Natural killer cell (primary cell): Measurements from ENCODE around the gene POLR3GL. TPM values are rescaled to one million over a fixed set of nuclear protein-coding genes. Genes with fewer than 3 reads are reported as not detected.

Experiments used
- ATAC-seq, 3 donors: fragments of 150-1000 bp in 2 of 3; fragments of 200-7000 bp in 1 of 3; cut with Tn5 transposase; 1 replicate in 1 of 3; 2 replicates in 2 of 3; pipeline ENCODE4 v1.10.0; 2021; ENCODE audit warnings: mild to moderate bottlenecking in 2 of 3, moderate library complexity in 2 of 3
- DNase-seq, 2 donors: peaks; one replicate each; pipeline versions ENCODE4 v3.0.0 to v3.0.0-alpha.2; 2013 to 2021; ENCODE audit warnings: mixed read lengths in 1 of 2
- H3K27ac ChIP-seq: one replicate; pipeline ENCODE4 v1.5.1; 2013; ENCODE audit warnings: mild to moderate bottlenecking, low read length
- H3K27me3 ChIP-seq: one replicate; pipeline ENCODE4 v1.6.1; 2013; ENCODE audit warnings: low read length; ENCODE audit not compliant: control insufficient read depth, insufficient read depth
- H3K36me3 ChIP-seq: one replicate; pipeline ENCODE4 v1.6.1; 2013; ENCODE audit warnings: low read length; ENCODE audit not compliant: control insufficient read depth, insufficient read depth
- H3K4me1 ChIP-seq: one replicate; pipeline ENCODE4 v1.6.1; 2013; ENCODE audit warnings: low read length; ENCODE audit not compliant: control insufficient read depth, insufficient read depth
- H3K4me3 ChIP-seq: one replicate; pipeline ENCODE4 v1.5.1; 2013; ENCODE audit warnings: low read length
- H3K9me3 ChIP-seq: one replicate; pipeline ENCODE4 v1.6.1; 2013; ENCODE audit warnings: low read length; ENCODE audit not compliant: control insufficient read depth, insufficient read depth
- H3K27ac Mint-ChIP-seq, 2 donors: one replicate each; pipeline ENCODE4 v1.8.0; 2022; ENCODE audit warnings: mild to moderate bottlenecking in 2 of 2, mixed read lengths in 2 of 2, moderate library complexity in 1 of 2
- H3K27me3 Mint-ChIP-seq, 2 donors: one replicate each; pipeline ENCODE4 v1.8.0; 2022; ENCODE audit warnings: low read depth in 2 of 2, mixed read lengths in 2 of 2
- H3K36me3 Mint-ChIP-seq: one replicate; pipeline ENCODE4 v1.8.0; 2022; ENCODE audit warnings: mixed read lengths
- H3K4me1 Mint-ChIP-seq, 2 donors: one replicate each; pipeline ENCODE4 v1.8.0; 2022; ENCODE audit warnings: mixed read lengths in 2 of 2
- H3K4me3 Mint-ChIP-seq: one replicate; pipeline ENCODE4 v1.8.0; 2022; ENCODE audit warnings: mild to moderate bottlenecking, moderate library complexity, mixed read lengths
- H3K9me3 Mint-ChIP-seq, 2 donors: one replicate each; pipeline ENCODE4 v1.8.0; 2022; ENCODE audit warnings: mixed read lengths in 2 of 2
- CTCF ChIP-seq: fragments of 200-600 bp; IDR thresholded peaks from one replicate; pipeline ENCODE4 v1.8.0; 2022; ENCODE audit warnings: antibody characterized with exemption
- WGBS: methylation state at CpG from one replicate; pipeline ENCODE4 v1.1.7; 2013; ENCODE audit warnings: missing lambda C conversion rate; ENCODE audit not compliant: insufficient coverage; 5-methylcytosine and 5-hydroxymethylcytosine counted together
- intact Hi-C: fragments of 100-400 bp; cut with micrococcal nuclease; formaldehyde crosslinking; loops from one replicate; pipeline ENCODE4 v1.14.2; 2022
- total RNA-seq, 4 donors: library from RNA; stranded (reverse); fragments of 120-200 nt in 1 of 4; gene quantifications; one replicate each; pipeline versions ENCODE4 v1.2.3 to v1.2.4, GENCODE V29; 2013 to 2022

The POLR3GL gene
- total RNA-seq, 3 donors from 2014 or later (not counting 1 experiment from before 2014, with no cell fraction given): 34.9 to 37.5 (median 37.4) TPM

- peaks cover 42 to 47% of the 10 kb centered on the region in 2 donors for H3K4me1 Mint-ChIP-seq
- intact Hi-C loops: loop anchor here (5.0 kb wide), 3 partner anchors 37 to 72 kb away; partner anchors contain the start of genes ANKRD34A, POLR3GL and RBM8A
- WGBS: 31% methylated on average over 5 of the region's 5 CpGs
- Histone ChIP-seq H3K4me3 (peak overlapping the region; percentile 13), H3K27me3 (no peaks in the 10 kb centered on the region), H3K9me3 (no peaks in the 10 kb centered on the region), H3K36me3 (peaks cover 13% of the 10 kb centered on the region), H3K27ac (peak overlapping the region; percentile 71), H3K4me1 (peaks cover 38% of the 10 kb centered on the region)
- H3K36me3 Mint-ChIP-seq: peaks cover 20% of the 10 kb centered on the region
- TF ChIP-seq CTCF: no peak
- H3K27me3 Mint-ChIP-seq: no peaks in the 10 kb centered on the region
- peak overlapping the region; percentile 74 for H3K4me3 Mint-ChIP-seq
- H3K27ac Mint-ChIP-seq: peak overlapping the region; percentile 97 to 99
- H3K9me3 Mint-ChIP-seq: no peaks in the 10 kb centered on the region
- DNase-seq (peak in 1 of 2 donors; percentile 77), ATAC-seq (peak; percentile 19 to 36 (median 22))
These were observed 35.0 kb downstream of the POLR3GL start for GRCh38 chr1:145999321-146000024.

- peak overlapping the region; percentile 46 to 97 for H3K27ac Mint-ChIP-seq
- H3K9me3 Mint-ChIP-seq: no peaks in the 10 kb centered on the region
- H3K27me3 Mint-ChIP-seq: no peaks in the 10 kb centered on the region
- no peaks in the 10 kb centered on the region for H3K36me3 Mint-ChIP-seq
- H3K27ac ChIP-seq: peak overlapping the region; percentile 46
- ATAC-seq: no peak
- H3K36me3 ChIP-seq: no peaks in the 10 kb centered on the region
- H3K27me3 ChIP-seq: no peaks in the 10 kb centered on the region
- 100% methylated on average over 2 of the region's 2 CpGs for WGBS
- H3K4me3 ChIP-seq: no peak overlapping the region
- no peak for DNase-seq
- peaks cover 48 to 50% of the 10 kb centered on the region in 2 donors for H3K4me1 Mint-ChIP-seq
- intact Hi-C loops: no loop called here
- peaks cover 49% of the 10 kb centered on the region for H3K4me1 ChIP-seq
- H3K9me3 ChIP-seq: no peaks in the 10 kb centered on the region
- peak overlapping the region; percentile 7 for H3K4me3 Mint-ChIP-seq
- no peak for TF ChIP-seq CTCF
These were observed 37.2 kb downstream of the POLR3GL start for GRCh38 chr1:146001709-146002108.

GRCh38 chr1:146007489-146008133 is 43.1 kb downstream of the POLR3GL start:
- WGBS: 95% methylated on average over 8 of the region's 8 CpGs
- H3K4me1 ChIP-seq: peaks cover 20% of the 10 kb centered on the region
- intact Hi-C loops: loop anchor here (2.0 kb wide), 1 partner anchor 29 kb away; no protein-coding TSS in a partner anchor
- peak; percentile 57 for TF ChIP-seq CTCF
- Mint-ChIP-seq H3K9me3 (no peaks in the 10 kb centered on the region), H3K27ac (peak overlapping the region; percentile 92 to 94), H3K27me3 (no peaks in the 10 kb centered on the region), H3K4me1 (peaks cover 25 to 28% of the 10 kb centered on the region in 2 donors), H3K4me3 (peak overlapping the region; percentile 82), H3K36me3 (no peaks in the 10 kb centered on the region)
- no peak for ATAC-seq
- H3K9me3 ChIP-seq: no peaks in the 10 kb centered on the region
- H3K27ac ChIP-seq: peak overlapping the region; percentile 94
- H3K4me3 ChIP-seq: no peak overlapping the region
- no peaks in the 10 kb centered on the region for H3K36me3 ChIP-seq
- no peak for DNase-seq
- no peaks in the 10 kb centered on the region for H3K27me3 ChIP-seq
